Liver (tissue), 3 donors: ENCODE measurements around the gene PCNX2.

ENCODE experiments used
- RAD21 ChIP-seq, 2 donors: IDR thresholded peaks; 2 replicates each; pipeline ENCODE4 v1.6.1; 2016; ENCODE audit warnings: antibody characterized with exemption in 2 of 2, mild to moderate bottlenecking in 2 of 2
- TAF1 ChIP-seq: conservative IDR thresholded peaks from 2 replicates; pipeline ENCODE4 v1.6.1; 2016; ENCODE audit warnings: antibody characterized with exemption, mild to moderate bottlenecking
- TF ChIP-seq, protein P1 (sequence below): fragments of 150-350 bp; IDR thresholded peaks from 2 replicates; pipeline ENCODE4 v1.5.1; 2017; ENCODE audit warnings: improper control_type of control experiment, low read depth, low read length; ENCODE audit not compliant: missing input control
- TF ChIP-seq, protein P2 (sequence below): IDR thresholded peaks from 2 replicates; pipeline ENCODE4 v1.6.1; 2016; ENCODE audit warnings: antibody characterized with exemption
- TF ChIP-seq, protein P3 (sequence below): IDR thresholded peaks from 2 replicates; pipeline ENCODE4 v1.6.1; 2016; ENCODE audit warnings: antibody characterized with exemption
- TF ChIP-seq, protein P4 (sequence below): IDR thresholded peaks from 2 replicates; pipeline ENCODE4 v1.6.1; 2016; ENCODE audit warnings: antibody characterized with exemption, mild to moderate bottlenecking
- TF ChIP-seq, protein P5 (sequence below): IDR thresholded peaks from 2 replicates; pipeline ENCODE4 v1.6.1; 2016; ENCODE audit warnings: antibody characterized with exemption
- donor health status: healthy.
- donor health status: healthy.

DNA sequence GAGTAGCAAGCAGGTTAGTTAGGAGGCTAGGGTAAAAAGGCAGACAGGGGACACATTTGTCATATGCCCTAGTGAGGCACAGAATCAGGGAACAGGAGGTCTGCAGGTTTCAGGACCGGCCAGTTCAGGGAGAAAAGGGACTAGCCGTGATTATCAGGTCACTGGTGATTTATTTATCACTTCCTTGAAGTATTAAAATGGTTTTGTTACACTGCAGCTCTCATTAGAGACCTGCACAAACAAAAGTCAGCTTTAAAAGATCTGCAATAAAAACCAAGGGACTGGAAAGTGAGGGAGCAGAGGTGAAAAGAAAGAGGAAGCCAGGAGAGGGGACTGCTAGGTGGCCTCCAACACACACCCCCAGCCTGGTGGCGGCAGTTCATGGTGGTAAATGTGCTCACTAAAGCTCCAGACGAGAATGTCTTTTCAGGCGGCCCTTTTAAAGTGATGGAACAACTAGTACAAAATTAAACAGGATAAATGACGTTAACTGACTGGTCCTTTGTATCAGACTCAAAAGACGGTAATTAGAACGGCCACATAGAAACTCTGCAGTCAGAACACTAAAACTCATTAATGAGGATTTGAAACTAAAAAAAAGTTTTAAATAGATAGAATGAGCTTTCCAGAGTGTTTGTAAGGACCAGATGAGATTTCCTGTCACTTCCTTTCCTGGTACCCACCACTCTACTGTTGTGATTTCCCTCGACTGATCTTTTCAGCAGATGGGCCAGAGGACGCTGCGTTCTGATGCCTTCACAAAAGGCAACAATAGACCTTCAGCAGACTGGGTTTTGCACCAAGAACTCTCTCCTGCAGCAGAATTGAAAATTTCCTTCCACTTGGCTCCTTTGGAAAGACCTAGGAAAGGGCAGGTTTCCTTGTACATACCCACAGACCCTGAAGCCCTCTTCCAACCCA, 208.3 kb downstream of the PCNX2 start:
- TF ChIP-seq, protein P1, sequence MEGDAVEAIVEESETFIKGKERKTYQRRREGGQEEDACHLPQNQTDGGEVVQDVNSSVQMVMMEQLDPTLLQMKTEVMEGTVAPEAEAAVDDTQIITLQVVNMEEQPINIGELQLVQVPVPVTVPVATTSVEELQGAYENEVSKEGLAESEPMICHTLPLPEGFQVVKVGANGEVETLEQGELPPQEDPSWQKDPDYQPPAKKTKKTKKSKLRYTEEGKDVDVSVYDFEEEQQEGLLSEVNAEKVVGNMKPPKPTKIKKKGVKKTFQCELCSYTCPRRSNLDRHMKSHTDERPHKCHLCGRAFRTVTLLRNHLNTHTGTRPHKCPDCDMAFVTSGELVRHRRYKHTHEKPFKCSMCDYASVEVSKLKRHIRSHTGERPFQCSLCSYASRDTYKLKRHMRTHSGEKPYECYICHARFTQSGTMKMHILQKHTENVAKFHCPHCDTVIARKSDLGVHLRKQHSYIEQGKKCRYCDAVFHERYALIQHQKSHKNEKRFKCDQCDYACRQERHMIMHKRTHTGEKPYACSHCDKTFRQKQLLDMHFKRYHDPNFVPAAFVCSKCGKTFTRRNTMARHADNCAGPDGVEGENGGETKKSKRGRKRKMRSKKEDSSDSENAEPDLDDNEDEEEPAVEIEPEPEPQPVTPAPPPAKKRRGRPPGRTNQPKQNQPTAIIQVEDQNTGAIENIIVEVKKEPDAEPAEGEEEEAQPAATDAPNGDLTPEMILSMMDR, result no peak
- TF ChIP-seq, protein P2, sequence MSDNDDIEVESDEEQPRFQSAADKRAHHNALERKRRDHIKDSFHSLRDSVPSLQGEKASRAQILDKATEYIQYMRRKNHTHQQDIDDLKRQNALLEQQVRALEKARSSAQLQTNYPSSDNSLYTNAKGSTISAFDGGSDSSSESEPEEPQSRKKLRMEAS, result no peak
- TF ChIP-seq TAF1 (no peak), RAD21 (IDR thresholded peaks at IDR 0.05) (no peak)
- TF ChIP-seq, protein P3, sequence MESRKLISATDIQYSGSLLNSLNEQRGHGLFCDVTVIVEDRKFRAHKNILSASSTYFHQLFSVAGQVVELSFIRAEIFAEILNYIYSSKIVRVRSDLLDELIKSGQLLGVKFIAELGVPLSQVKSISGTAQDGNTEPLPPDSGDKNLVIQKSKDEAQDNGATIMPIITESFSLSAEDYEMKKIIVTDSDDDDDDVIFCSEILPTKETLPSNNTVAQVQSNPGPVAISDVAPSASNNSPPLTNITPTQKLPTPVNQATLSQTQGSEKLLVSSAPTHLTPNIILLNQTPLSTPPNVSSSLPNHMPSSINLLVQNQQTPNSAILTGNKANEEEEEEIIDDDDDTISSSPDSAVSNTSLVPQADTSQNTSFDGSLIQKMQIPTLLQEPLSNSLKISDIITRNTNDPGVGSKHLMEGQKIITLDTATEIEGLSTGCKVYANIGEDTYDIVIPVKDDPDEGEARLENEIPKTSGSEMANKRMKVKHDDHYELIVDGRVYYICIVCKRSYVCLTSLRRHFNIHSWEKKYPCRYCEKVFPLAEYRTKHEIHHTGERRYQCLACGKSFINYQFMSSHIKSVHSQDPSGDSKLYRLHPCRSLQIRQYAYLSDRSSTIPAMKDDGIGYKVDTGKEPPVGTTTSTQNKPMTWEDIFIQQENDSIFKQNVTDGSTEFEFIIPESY, result no peak
- TF ChIP-seq, protein P4, sequence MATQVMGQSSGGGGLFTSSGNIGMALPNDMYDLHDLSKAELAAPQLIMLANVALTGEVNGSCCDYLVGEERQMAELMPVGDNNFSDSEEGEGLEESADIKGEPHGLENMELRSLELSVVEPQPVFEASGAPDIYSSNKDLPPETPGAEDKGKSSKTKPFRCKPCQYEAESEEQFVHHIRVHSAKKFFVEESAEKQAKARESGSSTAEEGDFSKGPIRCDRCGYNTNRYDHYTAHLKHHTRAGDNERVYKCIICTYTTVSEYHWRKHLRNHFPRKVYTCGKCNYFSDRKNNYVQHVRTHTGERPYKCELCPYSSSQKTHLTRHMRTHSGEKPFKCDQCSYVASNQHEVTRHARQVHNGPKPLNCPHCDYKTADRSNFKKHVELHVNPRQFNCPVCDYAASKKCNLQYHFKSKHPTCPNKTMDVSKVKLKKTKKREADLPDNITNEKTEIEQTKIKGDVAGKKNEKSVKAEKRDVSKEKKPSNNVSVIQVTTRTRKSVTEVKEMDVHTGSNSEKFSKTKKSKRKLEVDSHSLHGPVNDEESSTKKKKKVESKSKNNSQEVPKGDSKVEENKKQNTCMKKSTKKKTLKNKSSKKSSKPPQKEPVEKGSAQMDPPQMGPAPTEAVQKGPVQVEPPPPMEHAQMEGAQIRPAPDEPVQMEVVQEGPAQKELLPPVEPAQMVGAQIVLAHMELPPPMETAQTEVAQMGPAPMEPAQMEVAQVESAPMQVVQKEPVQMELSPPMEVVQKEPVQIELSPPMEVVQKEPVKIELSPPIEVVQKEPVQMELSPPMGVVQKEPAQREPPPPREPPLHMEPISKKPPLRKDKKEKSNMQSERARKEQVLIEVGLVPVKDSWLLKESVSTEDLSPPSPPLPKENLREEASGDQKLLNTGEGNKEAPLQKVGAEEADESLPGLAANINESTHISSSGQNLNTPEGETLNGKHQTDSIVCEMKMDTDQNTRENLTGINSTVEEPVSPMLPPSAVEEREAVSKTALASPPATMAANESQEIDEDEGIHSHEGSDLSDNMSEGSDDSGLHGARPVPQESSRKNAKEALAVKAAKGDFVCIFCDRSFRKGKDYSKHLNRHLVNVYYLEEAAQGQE, result no peak
- TF ChIP-seq, protein P5, sequence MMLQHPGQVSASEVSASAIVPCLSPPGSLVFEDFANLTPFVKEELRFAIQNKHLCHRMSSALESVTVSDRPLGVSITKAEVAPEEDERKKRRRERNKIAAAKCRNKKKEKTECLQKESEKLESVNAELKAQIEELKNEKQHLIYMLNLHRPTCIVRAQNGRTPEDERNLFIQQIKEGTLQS, result no peak
